ENCODE measurements around the gene GMEB1.
"Not testable (repeated sequence)": the region's sequence is repeated elsewhere in the genome, so short reads cannot be mapped to it uniquely, and the experiment has no call there.

Gene GMEB1, protein sequence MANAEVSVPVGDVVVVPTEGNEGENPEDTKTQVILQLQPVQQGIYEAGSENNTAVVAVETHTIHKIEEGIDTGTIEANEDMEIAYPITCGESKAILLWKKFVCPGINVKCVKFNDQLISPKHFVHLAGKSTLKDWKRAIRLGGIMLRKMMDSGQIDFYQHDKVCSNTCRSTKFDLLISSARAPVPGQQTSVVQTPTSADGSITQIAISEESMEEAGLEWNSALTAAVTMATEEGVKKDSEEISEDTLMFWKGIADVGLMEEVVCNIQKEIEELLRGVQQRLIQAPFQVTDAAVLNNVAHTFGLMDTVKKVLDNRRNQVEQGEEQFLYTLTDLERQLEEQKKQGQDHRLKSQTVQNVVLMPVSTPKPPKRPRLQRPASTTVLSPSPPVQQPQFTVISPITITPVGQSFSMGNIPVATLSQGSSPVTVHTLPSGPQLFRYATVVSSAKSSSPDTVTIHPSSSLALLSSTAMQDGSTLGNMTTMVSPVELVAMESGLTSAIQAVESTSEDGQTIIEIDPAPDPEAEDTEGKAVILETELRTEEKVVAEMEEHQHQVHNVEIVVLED

DNA sequence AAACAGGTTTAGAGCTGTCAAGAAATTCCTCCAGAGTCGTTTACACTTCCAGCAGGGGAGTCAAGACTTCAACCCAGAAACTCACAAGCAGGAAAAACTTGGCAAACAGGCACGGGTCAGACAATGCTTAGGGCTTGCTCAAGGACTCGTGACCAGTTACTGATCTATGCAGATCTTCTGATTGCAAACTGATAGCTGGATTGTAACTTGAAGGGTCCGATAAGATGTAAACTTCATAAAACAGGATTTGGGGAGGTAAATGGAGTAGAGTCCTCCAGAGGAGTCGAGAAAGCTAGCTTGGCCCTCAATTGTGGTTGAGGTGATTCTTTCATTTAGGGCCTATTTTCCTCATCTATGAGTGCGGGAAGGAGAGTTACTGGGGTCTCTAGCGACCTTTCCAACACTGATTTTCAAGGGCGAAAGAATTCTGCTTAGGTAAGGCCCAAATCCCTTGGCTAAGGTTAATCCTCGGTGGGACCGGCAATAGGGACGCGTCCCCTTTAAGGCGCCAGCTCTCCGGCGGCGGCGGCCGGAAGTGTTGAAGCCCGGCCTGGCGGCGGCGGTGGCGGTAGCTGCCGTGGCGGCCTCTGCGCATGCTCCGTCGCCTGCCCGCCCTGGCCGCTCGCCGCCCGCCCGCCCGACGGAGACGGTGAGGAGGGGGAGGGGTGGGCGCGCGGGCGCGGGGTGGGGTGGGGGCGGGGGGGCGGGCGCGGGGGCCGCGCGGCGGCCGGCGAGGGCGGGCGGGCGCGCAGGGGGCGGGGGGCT lies at the start of gene GMEB1:
GMEB1 (plus strand) TSS at position 594 of the 765 bp plus-strand sequence. CDS start 14,829 bp downstream, outside the sequence.
- Mint-ChIP-seq H3K36me3 (no peaks in the 10 kb centered on the region), H3K27me3 (no peaks in the 10 kb centered on the region), H3K4me1 (peaks cover 17% of the 10 kb centered on the region), H3K4me3 (peak within 1 kb of the TSS; percentile 99), H3K9me3 (no peaks in the 10 kb centered on the region), H3K27ac (peak within 1 kb of the TSS; percentile 94)
- ATAC-seq: peak; percentile 90

DNA sequence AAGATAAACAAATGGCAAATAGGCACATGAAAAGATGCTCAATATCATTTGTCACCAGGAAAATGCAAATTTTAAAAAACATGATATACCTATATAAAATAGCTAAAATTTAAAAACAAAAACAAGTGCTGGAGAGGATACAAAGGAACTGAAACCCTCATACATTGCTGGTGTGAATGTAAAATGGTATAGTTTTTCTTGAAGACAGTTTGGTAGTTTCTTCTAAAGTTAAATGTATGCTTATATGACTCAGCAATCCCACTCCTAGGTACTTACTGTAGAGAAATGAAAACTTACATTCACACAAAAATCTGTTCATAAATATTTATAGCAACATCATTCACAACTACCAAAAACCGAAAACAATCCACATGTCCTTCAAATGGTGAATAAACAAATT lies 36.9 kb upstream of the GMEB1 start:
- no peak overlapping the region for H3K4me3 Mint-ChIP-seq
- H3K36me3 Mint-ChIP-seq: peaks cover 7% of the 10 kb centered on the region
- no peaks in the 10 kb centered on the region for H3K9me3 Mint-ChIP-seq
- peak overlapping the region; percentile 45 for H3K27ac Mint-ChIP-seq
- no peaks in the 10 kb centered on the region for H3K27me3 Mint-ChIP-seq
- H3K4me1 Mint-ChIP-seq: peaks cover 14% of the 10 kb centered on the region
- no peak for ATAC-seq

DNA sequence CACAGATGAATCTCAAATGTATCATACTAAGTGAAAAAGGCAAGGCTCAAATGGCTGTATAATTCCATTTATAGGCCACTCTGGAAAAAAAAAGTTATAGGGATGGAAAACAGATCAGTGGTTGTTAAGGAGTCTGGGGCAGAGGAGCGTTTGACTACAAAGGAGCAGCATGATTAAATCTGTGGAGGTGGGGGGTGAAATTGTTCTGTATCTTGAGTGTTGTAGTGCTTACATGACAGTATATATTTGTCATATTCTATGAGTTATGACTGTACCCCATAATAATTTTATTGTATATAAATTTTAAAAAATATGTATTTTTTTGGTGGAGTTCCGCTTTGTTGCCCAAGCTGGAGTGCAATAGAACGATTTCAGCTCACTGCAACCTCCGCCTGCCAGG lies 36.0 kb upstream of the GMEB1 start:
- H3K27me3 Mint-ChIP-seq: no peaks in the 10 kb centered on the region
- H3K4me3 Mint-ChIP-seq: no peak overlapping the region
- ATAC-seq: no peak
- peaks cover 7% of the 10 kb centered on the region for H3K36me3 Mint-ChIP-seq
- H3K9me3 Mint-ChIP-seq: no peaks in the 10 kb centered on the region
- no peak overlapping the region for H3K27ac Mint-ChIP-seq
- peaks cover 14% of the 10 kb centered on the region for H3K4me1 Mint-ChIP-seq

DNA sequence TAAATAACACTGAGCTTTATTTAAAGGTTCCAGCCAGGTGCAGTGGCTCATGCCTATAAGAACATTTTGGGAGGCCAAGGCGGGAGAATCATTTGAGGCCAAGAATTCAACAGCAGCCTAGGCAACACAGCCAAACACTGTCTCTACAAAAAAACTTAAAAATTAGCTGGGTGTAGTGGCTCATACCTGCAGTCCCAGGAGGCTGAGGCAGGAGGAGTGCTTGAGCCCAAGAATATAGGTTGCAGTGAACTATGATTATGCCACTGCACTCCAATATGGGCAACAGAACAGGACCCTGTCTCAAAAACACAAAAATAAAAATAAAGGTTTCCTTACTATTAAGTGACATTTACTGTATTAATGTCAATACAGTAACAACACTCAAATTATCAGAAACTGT lies 27.8 kb upstream of the GMEB1 start:
- no peaks in the 10 kb centered on the region for H3K9me3 Mint-ChIP-seq
- no peak overlapping the region for H3K4me3 Mint-ChIP-seq
- H3K27me3 Mint-ChIP-seq: no peaks in the 10 kb centered on the region
- H3K27ac Mint-ChIP-seq: no peak overlapping the region
- peaks cover 44% of the 10 kb centered on the region for H3K4me1 Mint-ChIP-seq
- no peak for ATAC-seq
- H3K36me3 Mint-ChIP-seq: no peaks in the 10 kb centered on the region

DNA sequence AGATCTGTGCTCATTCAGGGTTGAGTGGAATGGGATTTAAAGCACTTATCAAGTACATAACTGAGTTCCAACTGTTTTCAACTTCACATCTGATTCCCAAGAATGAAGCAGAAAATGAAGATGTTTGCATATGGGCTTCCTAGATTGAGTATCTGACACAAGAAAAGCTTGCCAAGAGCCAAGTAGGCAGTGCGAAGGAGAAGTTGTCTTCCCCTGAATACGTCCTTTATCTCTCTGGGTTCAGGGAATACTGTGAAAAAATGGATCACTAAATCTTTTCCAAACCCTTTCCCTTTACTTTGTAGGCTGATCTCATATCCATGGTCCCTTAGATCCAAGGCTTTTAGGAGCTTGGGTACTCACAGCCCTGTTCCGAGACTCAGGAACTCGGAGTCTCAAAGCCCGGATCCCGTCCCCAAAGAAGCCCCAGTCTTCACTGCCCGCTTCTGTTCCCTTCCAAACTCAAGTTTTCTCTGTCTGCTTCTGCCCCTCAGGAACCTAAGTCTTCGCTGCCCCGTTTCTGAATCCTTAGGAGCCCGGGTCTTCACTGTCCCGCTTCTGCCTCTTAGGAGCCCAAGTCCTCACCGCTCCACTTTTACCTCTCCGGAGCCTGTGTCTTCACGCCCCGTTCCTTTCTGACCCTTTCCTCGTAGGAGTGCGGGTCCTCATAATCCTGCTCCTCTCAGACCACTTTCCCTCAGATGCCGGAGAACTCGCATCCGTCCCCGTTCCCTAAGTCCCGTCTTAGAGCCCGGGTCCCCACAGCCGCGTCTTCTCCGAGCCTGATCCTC lies 26.3 kb upstream of the GMEB1 start:
- H3K36me3 Mint-ChIP-seq: no peaks in the 10 kb centered on the region
- H3K27ac Mint-ChIP-seq: peak overlapping the region; percentile 96
- H3K4me3 Mint-ChIP-seq: peak overlapping the region; percentile 96
- H3K4me1 Mint-ChIP-seq: peaks cover 38% of the 10 kb centered on the region
- H3K9me3 Mint-ChIP-seq: no peaks in the 10 kb centered on the region
- H3K27me3 Mint-ChIP-seq: no peaks in the 10 kb centered on the region
- ATAC-seq: peak; percentile 12

DNA sequence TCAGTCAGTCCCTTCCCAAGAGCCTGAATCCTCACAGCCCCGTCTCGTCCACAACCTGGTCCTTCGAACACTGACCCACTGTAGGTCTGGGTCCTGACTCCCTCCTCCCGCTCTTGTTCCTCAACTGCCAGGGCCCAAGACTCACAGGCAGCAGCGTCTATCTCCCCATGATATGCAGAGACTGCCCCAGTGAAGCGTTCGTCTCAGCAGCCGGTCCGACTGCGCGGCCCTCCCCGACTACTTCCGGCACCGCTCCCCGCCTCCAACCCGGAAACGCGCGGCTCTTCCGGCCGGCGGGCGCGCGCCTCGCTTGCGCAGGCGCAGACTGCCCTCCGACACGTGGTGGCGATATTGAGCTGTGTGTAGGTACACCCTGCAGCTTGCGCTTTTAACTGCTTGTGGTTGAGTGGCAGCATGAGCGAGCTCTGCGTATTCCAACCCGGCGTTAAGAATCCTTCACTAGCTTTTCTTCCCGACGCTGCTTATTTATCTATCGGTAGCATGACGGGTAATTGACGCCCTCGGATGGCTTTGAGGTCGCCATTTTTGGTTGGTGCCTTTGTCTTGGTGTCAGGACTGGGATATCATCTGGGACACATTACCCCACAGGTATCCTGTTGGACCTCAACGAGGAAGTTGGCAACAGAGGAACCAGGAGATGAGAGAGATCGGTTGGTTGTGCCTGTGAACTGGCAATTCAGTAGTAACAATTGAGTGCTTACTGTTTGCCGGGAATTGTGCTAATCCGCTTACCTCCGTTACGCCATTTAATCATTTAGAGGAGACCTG lies 25.5 kb upstream of the GMEB1 start, which contains the start of gene TAF12:
TAF12 (minus strand) TSS at position 221 of the 789 bp plus-strand sequence. CDS start 20,986 bp downstream, outside the sequence.
- H3K4me3 Mint-ChIP-seq: peak within 1 kb of the TSS; percentile 96
- ATAC-seq: peak; percentile 96
- H3K4me1 Mint-ChIP-seq: peaks cover 46% of the 10 kb centered on the region
- H3K27ac Mint-ChIP-seq: peak within 1 kb of the TSS; percentile 96
- H3K9me3 Mint-ChIP-seq: no peaks in the 10 kb centered on the region
- H3K27me3 Mint-ChIP-seq: no peaks in the 10 kb centered on the region
- H3K36me3 Mint-ChIP-seq: no peaks in the 10 kb centered on the region

DNA sequence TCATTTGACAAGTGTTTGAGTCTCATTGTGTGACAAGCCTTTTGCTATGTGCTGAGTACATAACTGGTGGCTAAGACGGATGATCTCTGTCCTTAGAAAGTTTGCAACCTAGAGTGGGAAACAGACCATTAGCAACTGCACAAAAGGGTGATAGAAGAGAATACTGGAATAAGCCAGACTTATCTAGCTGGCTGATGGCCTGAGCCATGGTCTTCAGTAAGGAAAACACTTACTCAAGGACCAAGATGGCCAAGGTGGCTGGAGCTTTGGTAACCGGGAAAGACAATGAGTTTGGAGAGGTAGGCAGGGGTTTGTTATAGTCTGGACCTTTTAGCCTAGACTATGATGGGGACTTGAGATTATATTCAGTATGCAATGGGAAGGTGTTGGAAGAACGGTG lies 24.1 kb upstream of the GMEB1 start:
- no peaks in the 10 kb centered on the region for H3K9me3 Mint-ChIP-seq
- ATAC-seq: no peak
- peak overlapping the region; percentile 96 for H3K4me3 Mint-ChIP-seq
- peak overlapping the region; percentile 96 for H3K27ac Mint-ChIP-seq
- no peaks in the 10 kb centered on the region for H3K36me3 Mint-ChIP-seq
- no peaks in the 10 kb centered on the region for H3K27me3 Mint-ChIP-seq
- H3K4me1 Mint-ChIP-seq: peaks cover 52% of the 10 kb centered on the region

DNA sequence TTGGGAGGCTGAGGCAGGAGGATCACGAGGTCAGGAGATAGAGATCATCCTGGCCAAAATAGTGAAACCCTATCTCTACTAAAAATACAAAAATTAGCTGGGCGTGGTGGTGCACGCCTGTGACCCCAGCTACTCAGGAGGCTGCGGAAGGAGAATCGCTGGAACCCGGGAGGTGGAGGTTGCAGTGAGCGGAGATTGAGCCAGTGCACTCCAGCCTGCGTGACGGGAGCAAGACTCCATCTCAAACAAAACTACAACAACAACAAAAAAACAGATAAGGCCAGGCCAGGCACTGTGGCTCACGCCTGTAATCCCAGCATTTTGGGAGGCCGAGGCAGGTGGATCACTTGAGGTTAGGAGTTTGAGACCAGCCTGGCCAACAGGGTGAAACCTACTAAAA lies 23.2 kb upstream of the GMEB1 start:
- peak overlapping the region; percentile 96 for H3K27ac Mint-ChIP-seq
- H3K9me3 Mint-ChIP-seq, H3K27me3 Mint-ChIP-seq, H3K4me3 Mint-ChIP-seq, H3K36me3 Mint-ChIP-seq, ATAC-seq: not testable (repeated sequence)
- H3K4me1 Mint-ChIP-seq: peaks cover 52% of the 10 kb centered on the region

DNA sequence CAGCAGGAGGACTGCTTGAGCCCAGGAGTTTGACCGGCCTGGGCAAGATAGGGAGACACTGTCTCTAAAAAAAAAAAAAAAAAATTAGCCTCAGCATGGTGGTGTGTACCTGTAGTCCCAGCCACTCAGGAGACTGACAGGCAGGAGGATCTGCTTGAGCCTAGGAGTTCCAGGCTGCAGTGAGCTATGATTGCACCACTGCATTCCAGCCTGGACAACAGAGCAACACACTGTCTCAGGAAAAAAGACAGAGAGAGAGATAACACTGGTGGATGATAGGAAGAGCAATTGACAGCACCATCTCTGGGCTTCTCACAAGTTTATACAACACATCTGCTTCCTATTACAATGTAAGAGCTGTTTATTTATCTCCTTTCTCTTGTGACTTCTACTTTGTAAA lies 22.5 kb upstream of the GMEB1 start:
- ATAC-seq: no peak
- H3K36me3 Mint-ChIP-seq: no peaks in the 10 kb centered on the region
- H3K4me1 Mint-ChIP-seq: peaks cover 51% of the 10 kb centered on the region
- H3K27ac Mint-ChIP-seq: peak overlapping the region; percentile 96
- no peak overlapping the region for H3K4me3 Mint-ChIP-seq
- H3K9me3 Mint-ChIP-seq: no peaks in the 10 kb centered on the region
- H3K27me3 Mint-ChIP-seq: no peaks in the 10 kb centered on the region

DNA sequence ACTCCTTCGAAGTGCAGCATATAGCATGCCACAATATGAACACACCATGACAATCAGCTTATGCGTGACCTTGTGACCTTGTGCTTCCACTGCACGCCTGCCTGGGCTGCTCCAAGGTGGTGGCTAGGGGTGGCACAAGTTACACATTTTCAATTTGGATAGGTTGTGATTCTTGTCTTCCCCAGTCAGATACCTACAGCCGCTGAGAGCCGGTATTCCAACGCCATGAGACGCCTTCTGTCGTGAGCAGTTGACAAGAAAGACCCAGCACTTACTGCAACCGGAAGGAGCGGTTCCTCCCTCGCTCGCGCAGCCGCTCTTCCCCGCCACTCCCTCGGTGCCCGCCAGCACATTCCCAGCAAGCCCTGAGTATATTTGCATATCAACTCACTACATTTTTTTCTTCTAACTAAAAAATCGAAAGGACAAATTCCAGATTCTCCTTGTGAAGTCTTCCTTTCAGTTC lies 20.5 kb upstream of the GMEB1 start:
- peak overlapping the region; percentile 96 for H3K27ac Mint-ChIP-seq
- H3K4me1 Mint-ChIP-seq: peaks cover 34% of the 10 kb centered on the region
- no peaks in the 10 kb centered on the region for H3K9me3 Mint-ChIP-seq
- ATAC-seq: peak; percentile 90
- no peaks in the 10 kb centered on the region for H3K36me3 Mint-ChIP-seq
- H3K27me3 Mint-ChIP-seq: no peaks in the 10 kb centered on the region
- peak overlapping the region; percentile 90 for H3K4me3 Mint-ChIP-seq

DNA sequence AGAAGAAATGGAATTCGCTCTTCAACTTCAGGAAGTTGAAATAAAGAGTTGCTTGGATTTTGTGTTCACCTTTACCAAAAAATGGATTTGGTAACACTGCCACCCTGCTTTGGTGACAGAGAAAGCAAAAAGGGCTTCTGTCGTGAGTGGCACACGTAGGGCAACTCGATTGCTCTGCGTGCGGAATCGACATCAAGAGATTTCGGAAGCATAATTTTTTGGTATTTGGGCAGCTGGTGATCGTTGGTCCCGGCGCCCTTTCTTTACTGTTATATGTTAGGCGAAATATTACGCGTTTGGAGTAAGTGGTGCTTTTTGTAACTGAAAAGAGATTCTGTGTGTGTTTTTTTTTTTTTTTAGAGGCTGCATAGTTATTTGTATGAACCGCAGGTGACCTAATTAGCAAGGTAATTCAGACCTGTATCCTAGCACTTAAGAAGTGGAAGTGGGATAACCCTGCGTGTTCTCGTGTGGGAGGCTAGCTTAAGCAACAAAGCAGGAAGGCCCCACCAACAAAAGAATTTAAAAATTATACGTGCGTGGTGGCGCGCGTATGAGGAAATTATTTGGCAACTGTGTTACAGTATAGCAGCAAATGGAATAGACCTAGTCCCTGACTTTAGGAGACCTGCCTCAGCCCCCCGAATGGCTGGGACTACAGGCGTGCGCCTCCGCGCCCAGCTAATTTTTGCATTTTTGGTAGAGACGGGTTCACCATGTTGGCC lies 19.9 kb upstream of the GMEB1 start, which contains the start of gene RNU11:
RNU11 (plus strand) TSS at position 127 of the 725 bp plus-strand sequence.
- Mint-ChIP-seq H3K9me3 (no peaks in the 10 kb centered on the region), H3K4me3 (peak within 1 kb of the TSS; percentile 90), H3K27me3 (no peaks in the 10 kb centered on the region), H3K36me3 (no peaks in the 10 kb centered on the region), H3K4me1 (peaks cover 29% of the 10 kb centered on the region), H3K27ac (peak within 1 kb of the TSS; percentile 96)
- ATAC-seq: peak; percentile 88

DNA sequence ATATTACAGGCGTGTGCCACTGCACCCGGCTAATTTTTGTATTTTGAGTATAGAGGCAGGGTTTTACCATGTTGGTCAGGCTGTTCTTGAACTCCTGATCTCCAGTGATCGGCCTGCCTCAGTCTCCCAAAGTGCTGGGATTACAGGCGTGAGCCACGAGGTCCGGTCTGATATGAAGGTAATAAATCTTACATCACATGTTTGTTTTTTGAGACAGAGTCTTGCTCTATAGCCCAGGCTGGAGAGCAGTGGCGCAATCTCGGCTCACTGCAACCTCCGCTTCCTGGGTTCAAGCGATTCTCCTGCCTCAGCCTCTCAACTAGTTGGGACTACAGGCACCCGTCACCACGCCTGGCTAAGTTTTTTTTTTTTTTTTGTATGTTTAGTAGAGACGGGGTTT lies 15.5 kb upstream of the GMEB1 start:
- not testable (repeated sequence) for H3K4me3 Mint-ChIP-seq, H3K27ac Mint-ChIP-seq, H3K9me3 Mint-ChIP-seq, H3K36me3 Mint-ChIP-seq, H3K4me1 Mint-ChIP-seq, H3K27me3 Mint-ChIP-seq, ATAC-seq

DNA sequence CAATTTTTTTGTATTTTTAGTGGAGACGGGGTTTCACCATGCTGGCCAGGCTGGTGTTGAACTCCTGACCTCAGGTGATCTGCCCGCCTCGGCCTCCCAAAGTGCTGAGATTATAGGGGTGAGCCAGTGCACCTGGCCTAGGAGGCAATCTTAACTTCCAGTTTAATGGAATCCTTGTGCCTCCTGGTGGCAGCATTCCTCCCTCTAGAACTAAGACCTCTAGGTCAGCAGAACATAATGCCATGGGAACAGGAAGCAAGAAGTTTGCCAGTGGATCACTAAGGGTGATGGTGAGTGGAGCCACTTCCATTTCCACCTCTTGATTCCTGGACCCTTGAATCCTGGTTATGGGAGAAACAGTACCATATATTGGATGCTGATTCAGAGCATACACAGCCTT lies 14.7 kb upstream of the GMEB1 start:
- not testable (repeated sequence) for H3K4me1 Mint-ChIP-seq, H3K27ac Mint-ChIP-seq, ATAC-seq, H3K27me3 Mint-ChIP-seq, H3K4me3 Mint-ChIP-seq, H3K9me3 Mint-ChIP-seq, H3K36me3 Mint-ChIP-seq

All from stimulated activated memory B cell treated with anti-CD40 and anti-IgM and Interleukin-4, amounts not matched to agents 10 μg/mL and 1 μg/mL and 100 μg/mL, for 72 hours (primary cell).